ENCODE results near the gene ASS1.

The ASS1 gene

DNA sequence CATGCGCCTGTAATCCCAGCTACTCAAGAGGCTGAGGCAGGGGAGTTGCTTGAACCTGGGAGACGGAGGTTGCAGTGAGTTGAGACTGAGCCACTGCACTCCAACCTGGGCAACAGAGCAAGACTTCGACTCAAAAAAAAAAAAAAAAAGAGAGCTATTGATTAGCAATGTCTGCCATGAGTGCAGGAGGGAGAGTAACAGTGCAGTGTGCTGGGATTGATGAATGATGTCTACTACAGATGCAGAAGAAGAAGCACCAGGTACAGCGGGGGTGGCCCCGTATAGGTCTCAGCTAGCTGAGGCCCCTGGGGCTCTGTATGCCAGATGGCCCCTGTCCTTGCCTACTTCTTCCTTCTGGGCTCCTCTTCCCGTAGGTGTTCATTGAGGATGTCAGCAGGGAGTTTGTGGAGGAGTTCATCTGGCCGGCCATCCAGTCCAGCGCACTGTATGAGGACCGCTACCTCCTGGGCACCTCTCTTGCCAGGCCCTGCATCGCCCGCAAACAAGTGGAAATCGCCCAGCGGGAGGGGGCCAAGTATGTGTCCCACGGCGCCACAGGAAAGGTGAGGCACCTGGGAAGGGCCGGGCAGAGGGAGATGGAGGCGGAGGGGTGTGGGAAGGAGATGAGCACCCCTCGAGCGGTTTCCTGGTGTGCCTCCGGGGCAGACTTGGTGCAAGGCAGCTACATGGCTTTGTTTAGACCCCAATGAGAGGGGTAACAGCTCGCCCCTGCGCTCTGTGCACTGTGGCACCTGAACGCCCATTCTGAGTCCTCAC lies 13.5 kb downstream of the ASS1 start:
- DNase-seq = no peak

DNA sequence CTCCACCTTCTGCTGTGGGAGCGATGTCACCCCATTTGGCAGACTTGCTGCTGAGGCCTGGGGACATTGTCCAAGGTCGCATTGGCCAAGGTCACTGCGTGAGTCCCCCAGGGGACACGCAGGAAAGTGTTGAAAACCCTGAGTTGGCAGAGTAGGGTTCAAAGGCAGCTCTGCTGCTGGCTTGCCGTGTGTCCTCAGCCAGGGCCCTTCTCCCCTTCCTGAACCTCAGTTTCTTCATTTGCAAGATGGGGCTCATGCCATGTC lies 14.0 kb downstream of the ASS1 start:
- no peak for DNase-seq

DNA sequence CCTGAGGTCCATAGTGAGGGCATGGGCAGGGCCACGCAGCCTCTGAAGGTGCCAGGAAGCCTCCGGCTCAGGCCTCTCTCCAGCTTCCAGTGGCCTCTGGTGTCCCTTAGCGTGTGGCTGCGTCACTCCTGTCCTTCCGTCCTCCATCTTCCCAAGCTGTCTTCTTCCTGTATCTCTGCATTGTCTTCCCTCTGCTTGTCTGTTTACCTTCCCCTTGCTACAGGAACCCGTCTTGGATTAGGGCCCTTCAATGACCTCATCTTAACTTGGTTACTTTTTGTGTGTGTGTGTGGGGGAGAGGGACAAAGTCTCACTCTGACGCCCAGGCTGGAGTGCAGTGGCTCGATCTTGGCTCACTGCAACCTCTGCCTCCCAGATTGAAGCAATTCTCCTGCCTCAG lies 14.4 kb downstream of the ASS1 start:
- no peak for DNase-seq

DNA sequence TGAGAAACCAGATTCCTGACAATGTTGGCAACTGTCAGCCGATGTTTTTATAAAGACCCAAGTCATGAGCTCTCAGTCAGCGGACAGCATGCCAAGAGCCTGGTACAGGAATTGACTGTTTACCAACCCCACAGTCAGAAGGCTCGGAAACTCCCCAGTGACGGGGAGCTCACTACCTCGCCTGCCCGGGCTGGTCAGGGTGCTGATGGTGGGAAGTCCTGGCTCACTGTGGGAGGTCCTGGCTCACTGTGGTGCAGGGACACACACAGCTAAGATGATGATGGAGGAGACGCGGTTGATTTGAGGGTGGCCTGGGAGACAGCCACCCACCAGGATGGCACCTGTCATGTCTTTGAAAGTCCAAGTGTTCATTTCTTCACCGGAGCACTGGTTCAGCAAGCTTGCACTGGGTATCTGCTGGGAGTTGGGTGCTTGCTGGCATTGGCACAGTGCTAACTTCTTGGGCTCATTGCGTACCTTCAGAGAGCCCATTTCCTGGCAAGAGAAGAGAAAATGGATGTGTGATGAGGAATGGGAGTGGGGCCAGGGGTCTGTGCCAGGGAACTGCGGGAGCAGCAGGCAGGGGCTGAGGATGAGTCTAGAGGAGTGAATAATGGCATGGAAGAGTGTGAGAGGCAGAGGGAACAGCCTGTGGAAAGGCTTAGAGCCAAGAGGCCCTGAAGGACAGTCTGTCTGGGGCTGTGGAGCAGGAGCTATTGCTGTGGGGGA lies 15.3 kb downstream of the ASS1 start:
- DNase-seq = no peak

DNA sequence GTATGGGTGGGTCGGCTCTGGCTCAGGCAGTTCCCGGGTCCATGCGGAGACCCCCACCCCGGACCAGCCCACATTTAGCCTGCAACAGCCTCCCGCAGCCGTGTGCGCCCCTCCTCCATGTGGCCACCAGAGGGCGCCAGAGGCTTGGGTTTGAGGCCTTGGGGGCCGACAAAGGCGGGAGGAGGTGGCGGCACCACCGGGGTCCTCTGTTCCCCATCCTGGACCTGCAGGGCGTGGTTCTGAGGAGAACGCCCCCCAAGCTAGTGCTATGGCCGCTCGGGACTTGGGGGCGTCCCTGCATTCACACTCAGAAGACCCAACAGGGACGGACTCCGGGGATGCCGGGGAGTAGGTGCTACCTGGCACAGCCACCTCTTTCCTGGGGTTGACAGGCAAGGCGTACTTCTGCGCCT lies 16.5 kb downstream of the ASS1 start:
- DNase-seq = no peak

DNA sequence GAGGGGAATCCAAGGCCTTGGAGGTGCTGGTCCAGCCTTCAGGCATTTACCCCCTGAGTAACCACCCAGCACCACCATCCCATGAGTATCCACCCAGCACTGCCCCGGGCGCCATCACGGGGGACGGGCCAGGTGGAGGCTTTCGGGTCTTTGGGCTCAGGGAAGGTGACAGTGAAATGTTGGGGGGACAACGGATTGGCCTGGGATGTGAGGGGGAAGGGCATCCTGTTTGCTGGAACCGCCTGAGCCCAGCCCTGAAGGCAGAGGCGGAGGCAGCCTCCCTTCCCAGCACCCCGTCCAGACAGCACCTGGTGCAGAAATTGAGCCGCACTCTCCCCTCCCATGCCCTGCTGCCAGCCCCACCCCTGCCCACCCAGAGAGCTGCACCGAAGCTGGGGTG lies 17.0 kb downstream of the ASS1 start:
- DNase-seq = no peak

DNA sequence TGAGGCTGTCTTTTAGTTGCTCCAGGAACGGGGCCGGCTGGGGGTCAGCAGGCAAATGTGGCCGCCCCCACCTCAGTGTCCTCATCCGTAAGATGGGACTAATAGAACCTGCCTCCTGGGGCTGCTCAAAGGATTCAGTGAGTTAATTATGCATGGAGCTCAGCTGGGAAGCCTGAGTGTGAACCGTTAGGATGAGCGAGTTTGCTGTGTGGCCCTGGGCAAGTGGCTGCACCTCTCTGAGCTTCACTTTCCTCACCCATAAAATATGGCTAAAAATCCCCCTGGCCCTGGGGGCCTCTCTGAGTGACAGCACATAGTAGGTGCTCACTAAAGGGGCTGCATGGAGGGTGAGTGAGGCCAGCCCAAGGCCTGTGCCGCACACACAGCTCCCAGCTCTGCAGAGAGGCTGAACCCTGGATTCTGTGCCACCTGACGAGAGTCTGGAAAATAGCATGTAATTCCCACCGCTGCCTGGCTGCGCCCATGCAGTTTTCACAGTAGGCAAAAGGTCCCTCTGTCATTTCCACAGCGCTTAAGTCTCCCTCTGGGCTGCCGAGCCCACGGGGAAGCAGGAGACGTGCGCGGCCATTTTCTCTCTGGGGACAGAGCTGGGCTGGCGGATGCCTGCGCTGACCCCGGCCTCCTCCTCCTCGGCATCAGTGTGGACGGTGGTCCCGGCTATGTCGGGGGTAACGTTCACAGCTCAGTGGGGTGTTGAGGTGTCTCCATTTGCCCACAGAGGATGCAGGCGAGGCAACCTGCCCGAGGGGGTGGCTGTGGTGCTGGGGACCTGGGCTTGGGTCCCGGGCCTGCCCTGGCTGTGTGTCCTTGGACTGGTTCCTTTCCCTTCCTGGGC lies 18.2 kb downstream of the ASS1 start:
- DNase-seq = no peak

DNA sequence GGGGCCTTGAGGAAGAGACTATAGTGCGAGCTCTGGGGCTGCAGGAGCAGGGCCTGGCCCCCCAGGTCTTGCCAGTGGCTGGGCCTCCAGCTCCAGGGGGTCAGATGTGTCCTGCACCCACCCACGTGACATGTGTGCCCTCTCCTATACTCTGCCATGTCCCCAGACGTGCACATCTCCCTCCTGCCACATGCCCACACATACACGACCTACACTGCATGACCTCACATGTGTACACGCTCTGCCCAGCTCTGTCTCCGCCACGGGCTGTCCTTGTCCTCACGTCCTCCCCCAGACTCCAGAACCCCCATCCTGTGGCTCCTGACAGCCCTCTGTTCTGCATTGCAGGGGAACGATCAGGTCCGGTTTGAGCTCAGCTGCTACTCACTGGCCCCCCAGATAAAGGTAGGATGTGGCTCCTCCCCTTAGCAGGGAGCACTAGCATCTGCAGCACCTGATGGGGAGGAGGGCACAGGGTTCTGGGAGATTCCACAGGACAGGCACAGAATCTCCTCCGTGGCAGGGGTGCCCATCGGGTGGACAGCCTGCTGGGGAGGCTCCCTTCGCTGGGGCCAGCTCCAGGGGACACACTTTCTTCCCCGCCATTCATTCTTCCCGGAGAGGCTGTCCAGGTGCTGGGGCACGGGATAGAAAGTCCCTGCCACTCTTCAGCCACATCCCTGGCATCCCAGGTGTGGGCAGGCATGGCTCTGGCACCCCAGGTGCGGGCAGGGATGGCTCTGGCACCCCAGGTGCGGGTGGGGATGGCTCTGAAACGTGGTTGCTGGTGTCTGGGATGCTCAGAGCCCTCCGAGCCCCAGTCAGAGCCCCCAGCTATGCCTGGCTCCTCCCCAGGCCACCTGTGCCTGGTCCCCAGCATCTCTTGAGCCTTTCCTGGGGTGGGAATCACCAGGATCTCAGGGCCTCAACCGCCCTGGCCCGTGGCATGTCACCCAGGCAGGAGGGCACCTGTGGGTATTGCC lies 19.3 kb downstream of the ASS1 start:
- DNase-seq = no peak

DNA sequence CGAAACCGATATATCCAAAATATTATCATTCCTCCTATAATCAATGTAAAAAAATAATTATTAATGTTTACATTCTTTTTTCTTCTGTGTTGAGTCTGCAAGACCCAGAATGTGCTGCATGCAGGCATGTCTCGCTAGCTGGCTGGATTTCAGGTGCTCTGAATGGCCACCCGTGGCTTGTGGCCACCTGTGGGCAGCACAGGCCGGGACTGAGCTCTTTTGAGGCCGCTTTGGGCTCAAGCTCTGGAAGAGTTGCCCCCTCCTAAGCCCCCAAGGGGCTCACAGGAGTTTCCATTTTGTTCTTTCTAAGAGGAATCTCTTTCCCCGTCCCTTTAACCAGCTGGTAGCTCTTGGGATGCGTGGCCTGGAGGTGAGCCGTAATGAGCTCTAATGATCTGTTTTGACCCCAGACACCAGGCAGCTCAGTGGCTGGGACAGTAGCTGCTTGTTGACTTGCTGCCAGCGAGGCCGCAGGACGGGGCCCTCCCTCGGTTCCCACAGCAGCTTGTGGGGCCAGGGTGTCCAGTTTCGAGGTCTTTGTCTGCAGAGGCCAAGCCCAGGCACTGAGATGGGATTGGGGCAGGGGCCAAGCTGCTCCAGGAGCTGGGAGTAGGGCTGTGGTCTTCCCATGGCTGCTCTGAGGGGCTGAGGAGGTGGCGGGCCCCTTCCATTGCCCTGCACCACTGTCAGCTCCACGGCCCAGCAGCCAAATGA lies 20.8 kb downstream of the ASS1 start:
- no peak for DNase-seq

DNA sequence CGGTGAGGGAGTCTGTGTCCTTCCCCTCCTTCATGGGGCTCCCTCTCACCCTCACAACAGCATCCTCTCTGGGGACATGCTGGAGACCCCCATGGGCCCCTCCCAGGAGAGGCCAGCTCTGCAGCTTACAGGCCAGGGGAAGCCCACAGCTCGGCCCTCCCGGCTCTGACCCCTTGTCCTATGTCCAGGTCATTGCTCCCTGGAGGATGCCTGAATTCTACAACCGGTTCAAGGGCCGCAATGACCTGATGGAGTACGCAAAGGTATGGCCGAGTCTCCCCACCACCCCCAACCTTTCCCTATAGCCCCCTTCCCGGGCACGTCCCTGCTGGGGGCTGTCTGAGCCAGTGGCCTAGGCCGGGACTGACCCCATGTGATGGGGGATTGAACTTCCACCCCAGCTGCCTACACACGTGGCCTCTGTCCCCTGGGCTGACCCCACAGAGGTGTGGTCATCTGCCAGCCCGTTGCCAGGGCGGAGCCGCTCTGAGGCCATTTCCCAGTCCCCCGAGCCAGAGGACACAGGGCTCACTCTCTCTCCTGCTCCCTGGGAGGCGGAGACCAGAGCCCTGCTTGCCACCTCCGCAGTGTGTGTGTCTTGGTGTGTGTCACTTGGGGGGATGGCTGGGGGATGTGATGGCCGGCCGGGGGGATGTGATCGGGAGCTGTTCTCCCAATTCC lies 21.9 kb downstream of the ASS1 start:
- no peak for DNase-seq

DNA sequence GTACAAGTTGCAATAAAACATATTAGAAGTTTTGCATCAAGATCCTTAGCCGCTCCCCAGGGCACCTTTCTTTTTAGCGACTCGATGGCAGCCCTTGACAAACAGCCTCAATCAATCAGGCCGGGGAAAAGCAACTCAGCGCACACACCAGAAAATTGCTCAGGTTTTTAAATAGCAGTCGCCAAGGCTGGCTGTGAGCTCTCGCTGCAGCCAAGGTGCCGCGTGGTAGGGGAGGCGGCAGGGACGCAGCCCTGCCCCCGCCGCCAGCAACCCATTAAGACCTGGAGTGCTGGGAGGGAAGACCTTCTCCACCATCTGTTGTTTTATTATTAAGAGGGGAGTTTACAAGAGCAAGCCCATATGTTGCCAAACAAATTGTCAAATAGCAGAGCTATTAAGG lies 22.6 kb downstream of the ASS1 start:
- DNase-seq = no peak

DNA sequence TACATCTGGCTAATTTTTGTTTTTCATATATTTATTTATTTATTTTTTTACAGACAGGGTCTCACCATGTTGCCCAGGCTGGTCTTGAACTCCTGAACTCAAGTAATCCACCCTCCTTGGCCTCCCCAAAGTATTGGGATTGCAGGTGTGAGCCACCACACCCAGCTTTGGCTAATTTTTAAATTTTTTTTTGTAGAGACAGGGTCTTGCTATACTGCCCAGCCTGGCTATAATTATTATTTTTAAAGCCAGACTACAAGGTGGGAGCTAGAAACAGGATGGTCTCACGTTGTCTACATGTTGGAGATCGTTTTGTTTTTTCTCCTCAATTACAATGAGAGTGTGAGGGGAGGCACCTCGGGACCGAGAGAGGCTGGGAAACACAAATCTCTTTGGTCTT lies 23.8 kb downstream of the ASS1 start:
- DNase-seq = no peak

DNA sequence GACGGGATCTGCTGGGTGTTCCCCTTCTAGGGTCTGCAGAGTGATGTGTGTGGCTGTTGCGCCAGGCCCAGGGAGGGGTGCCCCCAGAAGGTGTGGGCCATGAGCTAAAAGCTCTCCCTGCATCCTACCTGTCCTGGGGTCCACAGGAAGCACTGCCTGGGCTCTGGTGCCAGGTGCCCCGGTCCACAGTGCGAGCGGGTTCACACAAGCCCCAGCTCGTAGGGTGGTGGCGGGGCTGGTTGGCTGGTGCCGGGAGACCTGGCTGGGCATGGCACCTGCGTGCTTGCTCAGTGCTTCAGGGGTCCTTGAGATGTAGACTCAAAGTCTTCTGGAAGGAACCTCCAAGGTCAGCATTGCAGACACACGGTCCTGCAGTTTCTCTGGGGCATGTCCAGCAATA lies 25.5 kb downstream of the ASS1 start:
- no peak for DNase-seq

DNA sequence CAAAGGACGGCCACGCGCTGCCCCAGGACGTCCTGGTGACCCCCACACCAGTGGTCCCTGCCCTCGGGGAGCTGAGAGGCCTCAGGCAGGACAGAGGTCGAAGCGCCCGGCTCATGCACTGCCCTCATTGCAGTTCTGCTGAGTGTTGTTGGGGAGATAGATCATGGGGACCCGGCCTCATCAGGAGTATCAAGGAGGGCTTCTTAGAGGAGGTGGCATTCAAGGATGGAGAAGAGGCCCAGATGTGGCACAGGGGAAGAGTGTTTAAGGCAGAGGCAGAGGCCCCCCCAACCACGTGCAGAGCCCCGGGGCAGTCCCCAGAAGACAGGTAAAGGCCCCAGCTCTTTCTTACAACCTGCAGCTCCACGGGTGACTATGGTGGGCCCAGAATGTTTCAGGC lies 26.2 kb downstream of the ASS1 start:
- no peak for DNase-seq

DNA sequence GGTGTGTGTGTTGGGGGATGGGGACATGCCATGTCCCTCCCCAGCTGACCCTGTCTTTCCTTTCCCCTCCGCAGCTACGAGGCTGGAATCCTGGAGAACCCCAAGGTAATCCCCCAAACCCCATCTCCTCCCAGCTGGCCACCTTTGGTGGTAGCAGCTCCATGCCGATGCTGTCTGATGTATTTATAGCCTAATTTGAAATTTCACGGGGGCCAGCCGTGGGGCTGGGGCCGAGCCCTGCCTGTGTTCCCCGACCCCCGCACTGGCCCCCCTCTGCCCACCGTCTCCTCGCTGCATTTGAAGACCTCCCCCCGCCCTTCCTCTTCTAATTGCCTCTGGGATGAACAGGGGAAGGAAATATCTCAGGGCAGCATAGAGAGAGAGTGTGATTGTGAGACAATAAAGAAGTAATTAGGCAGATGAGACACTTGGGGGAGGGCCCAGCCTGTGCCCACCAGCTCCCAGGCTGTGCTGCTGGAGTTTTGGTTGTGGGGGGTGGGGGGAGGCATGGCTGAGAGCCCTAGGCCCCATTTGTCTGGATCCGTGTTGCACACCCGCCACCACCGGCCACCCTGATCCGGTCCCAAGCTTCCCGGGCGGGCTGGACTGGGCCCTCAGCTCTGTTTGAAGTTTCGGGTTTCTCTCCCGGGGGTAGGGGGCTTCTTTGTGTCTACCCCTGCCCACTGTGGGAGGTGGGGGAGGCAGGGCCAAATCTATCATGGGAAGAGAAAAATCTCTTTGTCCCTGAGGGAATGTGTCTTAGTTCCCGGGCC lies 26.8 kb downstream of the ASS1 start:
- DNase-seq = no peak

DNA sequence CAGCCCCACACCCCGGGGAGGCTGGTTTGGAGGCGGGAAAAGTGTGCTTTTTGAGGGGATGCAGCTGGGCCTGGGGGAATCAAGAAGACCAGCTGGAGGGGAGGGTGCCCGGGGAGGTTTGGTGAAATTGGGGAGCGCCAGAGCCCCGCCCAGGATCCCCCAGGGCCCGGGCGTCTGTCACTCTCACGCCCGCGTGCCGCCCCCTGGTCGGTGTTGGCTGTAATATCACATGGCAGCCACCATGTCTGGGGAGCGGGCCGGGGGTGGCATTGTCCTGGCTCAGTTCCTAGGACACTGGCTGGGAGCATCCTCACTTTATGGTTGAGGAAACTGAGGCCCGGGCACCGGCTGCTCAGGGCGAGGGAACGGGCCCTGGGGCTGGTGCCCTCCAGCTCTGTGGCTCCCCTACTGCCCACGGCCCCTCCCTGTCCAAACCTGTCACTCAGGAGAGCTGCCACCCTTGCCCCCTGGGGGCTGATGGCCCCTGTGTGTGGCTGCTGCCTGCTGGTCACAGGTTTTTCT lies 27.5 kb downstream of the ASS1 start:
- DNase-seq = no peak

DNA sequence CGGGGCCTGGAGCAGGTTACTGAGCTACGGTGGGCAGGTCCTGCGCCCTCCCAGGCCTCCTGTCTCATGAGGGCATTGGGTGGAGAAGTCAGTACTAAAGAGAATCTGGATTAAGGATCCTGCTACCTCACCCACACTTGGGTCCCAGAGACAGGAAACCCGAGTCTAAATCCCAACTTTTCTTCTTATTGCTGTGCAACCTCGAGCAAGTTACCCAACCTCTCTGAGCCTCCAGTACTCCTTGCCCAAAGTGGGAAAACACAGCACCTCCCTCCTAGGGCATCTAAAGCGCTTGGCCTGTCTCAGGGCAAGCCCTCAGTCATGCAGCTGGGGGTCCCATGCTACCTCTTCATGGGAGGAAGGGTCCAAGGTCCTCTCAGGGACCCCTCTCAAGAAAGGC lies 28.2 kb downstream of the ASS1 start:
- DNase-seq = no peak

DNA sequence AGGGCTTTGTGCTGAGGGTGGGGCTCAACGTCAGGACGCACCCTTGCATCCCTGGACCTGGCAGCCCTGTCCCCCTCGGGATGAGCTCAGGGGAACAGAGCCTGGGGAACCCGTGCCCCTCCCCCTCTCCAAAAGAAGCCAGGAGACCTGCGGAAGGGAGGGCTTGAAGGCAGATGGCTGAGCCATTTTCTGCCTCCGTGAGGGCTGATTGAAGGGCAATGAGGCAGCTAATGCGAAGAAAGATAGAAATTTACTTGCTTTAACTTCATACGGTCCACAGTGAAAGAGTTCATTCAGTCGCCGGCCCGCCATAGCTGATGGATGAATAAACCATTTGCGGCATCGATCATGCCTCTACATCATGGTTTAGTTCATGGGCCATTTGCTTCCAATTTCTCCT lies 28.8 kb downstream of the ASS1 start:
- no peak for DNase-seq

DNA sequence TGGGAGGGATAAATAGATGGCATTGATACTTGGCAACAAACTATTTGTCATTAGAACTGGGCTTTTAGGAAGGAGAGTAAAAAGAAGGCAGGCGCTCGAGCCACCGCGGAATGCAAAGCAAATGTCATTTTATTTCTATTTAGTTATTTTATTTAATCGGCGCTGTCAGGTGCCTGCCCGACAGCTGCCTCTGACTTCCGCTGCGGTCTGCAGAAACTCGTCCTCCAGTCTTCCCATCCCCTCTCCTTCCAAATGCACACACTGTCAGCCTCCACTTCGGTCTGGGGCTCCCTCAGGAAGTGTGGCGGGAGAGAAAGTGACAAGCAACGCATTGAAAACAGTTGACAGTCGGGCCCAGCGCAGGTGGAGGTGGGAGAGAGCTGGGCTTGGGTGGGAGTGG lies 29.3 kb downstream of the ASS1 start:
- DNase-seq = no peak

DNA sequence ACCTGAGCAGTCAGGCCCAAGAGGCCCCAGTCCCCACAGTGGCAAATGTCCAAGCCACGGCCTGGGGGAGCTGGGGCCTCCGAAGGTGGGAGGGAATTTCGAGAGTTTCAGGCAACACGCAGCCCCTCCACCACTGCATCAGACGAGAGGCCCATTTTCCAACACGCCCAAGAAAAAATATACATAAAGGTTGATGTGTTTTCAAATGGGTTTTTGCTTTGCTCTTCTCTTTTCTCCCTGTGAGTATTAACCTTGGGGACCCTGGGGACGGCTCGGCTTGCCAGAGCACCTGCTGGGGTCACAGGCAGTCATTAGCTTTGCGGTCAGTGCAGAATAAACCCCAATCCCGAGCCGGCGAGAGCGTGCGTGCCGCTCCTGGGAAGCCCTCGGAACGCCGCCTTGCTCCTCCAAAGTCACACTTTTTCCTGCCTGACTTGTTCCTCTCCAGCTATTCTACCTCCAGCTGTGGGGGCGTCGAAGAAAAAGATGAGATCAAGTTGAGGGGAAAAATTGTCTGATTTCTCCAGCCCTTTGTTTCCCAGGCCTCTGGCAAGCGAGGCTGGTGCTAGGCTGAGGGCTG lies 31.5 kb downstream of the ASS1 start:
- no peak for DNase-seq

Data from NCI-H526 treated with DMSO at 0.1 percent for 48 hours (cell line).